Head of caudate nucleus (tissue), 42 donors: ENCODE measurements around the gene GRK4.
"Not testable (repeated sequence)": the region's sequence is repeated elsewhere in the genome, so short reads cannot be mapped to it uniquely, and the experiment has no call there.

ENCODE experiments used
- DNase-seq, 42 donors: peaks; one replicate each; pipeline versions ENCODE4 v3.0.0 to v3.0.0-alpha.2; 2020 to 2021; ENCODE audit warnings: mixed read lengths in 7 of 42
- intact Hi-C: fragments of 100-400 bp; cut with DNase I; formaldehyde crosslinking; loops from one replicate; pipeline ENCODE4 v1.15.0; 2022

GRK4 gene

GRCh38 chr4:2938906-2939305, 24.5 kb upstream of the GRK4 start:
- intact Hi-C loops: loop anchor here (10.0 kb wide), 1 partner anchor 174 kb away; no protein-coding TSS in a partner anchor
- DNase-seq: peak in 4 of 42 donors; percentile 6 to 31 (median 22)

GRCh38 chr4:2939383-2940243, 23.8 kb upstream of the GRK4 start:
- DNase-seq: peak in 18 of 42 donors; percentile 2 to 76 (median 46)
- intact Hi-C loops: loop anchor here (10.0 kb wide), 1 partner anchor 175 kb away; no protein-coding TSS in a partner anchor

GRCh38 chr4:2940267-2941137, 22.9 kb upstream of the GRK4 start:
- intact Hi-C loops: no loop called here
- peak in 6 of 42 donors; percentile 4 to 39 (median 20) for DNase-seq

GRCh38 chr4:2941138-2942036, 22.0 kb upstream of the GRK4 start:
- intact Hi-C loops: no loop called here
- DNase-seq: peak in 2 of 42 donors; percentile 29 to 37

GRCh38 chr4:2942037-2942531, 21.3 kb upstream of the GRK4 start:
- intact Hi-C loops: no loop called here
- peak in 2 of 42 donors; percentile 35 to 38 for DNase-seq

GRCh38 chr4:2942532-2943363, 20.6 kb upstream of the GRK4 start:
- intact Hi-C loops: no loop called here
- DNase-seq: peak in 14 of 42 donors; percentile 24 to 75 (median 50)

- intact Hi-C loops: no loop called here
- peak in 2 of 42 donors; percentile 0 to 30 for DNase-seq
Measured at GRCh38 chr4:2943364-2944090, 19.8 kb upstream of the GRK4 start.

- intact Hi-C loops: no loop called here
- peak in 1 of 42 donors; percentile 20 for DNase-seq
Measured at GRCh38 chr4:2944091-2944482, 19.3 kb upstream of the GRK4 start.

- intact Hi-C loops: no loop called here
- DNase-seq: peak in 2 of 42 donors; percentile 0 to 23
Measured at GRCh38 chr4:2944586-2945526, 18.5 kb upstream of the GRK4 start.

- DNase-seq: peak in 1 of 42 donors; percentile 29
- intact Hi-C loops: not testable (repeated sequence)
Measured at GRCh38 chr4:2945619-2946604, 17.5 kb upstream of the GRK4 start.

- intact Hi-C loops: no loop called here
- DNase-seq: peak in 2 of 42 donors; percentile 0 to 16
Measured at GRCh38 chr4:2946812-2947600, 16.4 kb upstream of the GRK4 start.

- intact Hi-C loops: no loop called here
- no peak for DNase-seq
Measured at GRCh38 chr4:2947926-2948325, 15.4 kb upstream of the GRK4 start.

GRCh38 chr4:2948895-2949781, 14.2 kb upstream of the GRK4 start:
- peak in 24 of 42 donors; percentile 38 to 77 (median 58) for DNase-seq
- intact Hi-C loops: no loop called here
